GM21825 (cell line): ENCODE results near the gene LIPA.

ENCODE experiments used
- ATAC-seq: cut with Tn5 transposase; IDR thresholded peaks from one replicate; pipeline ENCODE4 v1.9.1; 2021; ENCODE audit warnings: mild to moderate bottlenecking, moderate library complexity; ENCODE audit not compliant: unreplicated experiment

LIPA gene

GRCh38 chr10:89241486-89242344 is 9.9 kb downstream of the LIPA start:
- ATAC-seq: peak; percentile 35

- ATAC-seq: no peak
Measured at GRCh38 chr10:89241026-89241425, 10.5 kb downstream of the LIPA start.

- no peak for ATAC-seq
Measured at GRCh38 chr10:89240519-89240918, 11.1 kb downstream of the LIPA start.

- ATAC-seq: no peak
Measured at GRCh38 chr10:89238956-89239644, 12.5 kb downstream of the LIPA start.

GRCh38 chr10:89237849-89238248 is 13.7 kb downstream of the LIPA start:
- ATAC-seq: no peak

GRCh38 chr10:89236226-89236797 is 15.3 kb downstream of the LIPA start:
- no peak for ATAC-seq

GRCh38 chr10:89235073-89235798 is 16.3 kb downstream of the LIPA start:
- no peak for ATAC-seq

GRCh38 chr10:89233033-89233432 is 18.5 kb downstream of the LIPA start:
- ATAC-seq: no peak

GRCh38 chr10:89228962-89229361 is 22.6 kb downstream of the LIPA start:
- ATAC-seq: no peak

GRCh38 chr10:89228146-89228545 is 23.4 kb downstream of the LIPA start:
- ATAC-seq: no peak

GRCh38 chr10:89226891-89227290 is 24.7 kb downstream of the LIPA start:
- no peak for ATAC-seq

- no peak for ATAC-seq
Measured at GRCh38 chr10:89224739-89225443, 26.7 kb downstream of the LIPA start.

GRCh38 chr10:89221919-89222318 is 29.7 kb downstream of the LIPA start:
- no peak for ATAC-seq

GRCh38 chr10:89219513-89220218 is 31.9 kb downstream of the LIPA start:
- ATAC-seq: no peak

- no peak for ATAC-seq
Measured at GRCh38 chr10:89217057-89217990, 34.3 kb downstream of the LIPA start.

GRCh38 chr10:89216056-89216455 is 35.5 kb downstream of the LIPA start:
- ATAC-seq: no peak

GRCh38 chr10:89215511-89215910 is 36.1 kb downstream of the LIPA start:
- no peak for ATAC-seq

- no peak for ATAC-seq
Measured at GRCh38 chr10:89214566-89215165, 36.9 kb downstream of the LIPA start.
